ENCODE measurements around the gene TJAP1.

TJAP1 gene, protein sequence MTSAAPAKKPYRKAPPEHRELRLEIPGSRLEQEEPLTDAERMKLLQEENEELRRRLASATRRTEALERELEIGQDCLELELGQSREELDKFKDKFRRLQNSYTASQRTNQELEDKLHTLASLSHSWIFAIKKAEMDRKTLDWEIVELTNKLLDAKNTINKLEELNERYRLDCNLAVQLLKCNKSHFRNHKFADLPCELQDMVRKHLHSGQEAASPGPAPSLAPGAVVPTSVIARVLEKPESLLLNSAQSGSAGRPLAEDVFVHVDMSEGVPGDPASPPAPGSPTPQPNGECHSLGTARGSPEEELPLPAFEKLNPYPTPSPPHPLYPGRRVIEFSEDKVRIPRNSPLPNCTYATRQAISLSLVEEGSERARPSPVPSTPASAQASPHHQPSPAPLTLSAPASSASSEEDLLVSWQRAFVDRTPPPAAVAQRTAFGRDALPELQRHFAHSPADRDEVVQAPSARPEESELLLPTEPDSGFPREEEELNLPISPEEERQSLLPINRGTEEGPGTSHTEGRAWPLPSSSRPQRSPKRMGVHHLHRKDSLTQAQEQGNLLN

DNA sequence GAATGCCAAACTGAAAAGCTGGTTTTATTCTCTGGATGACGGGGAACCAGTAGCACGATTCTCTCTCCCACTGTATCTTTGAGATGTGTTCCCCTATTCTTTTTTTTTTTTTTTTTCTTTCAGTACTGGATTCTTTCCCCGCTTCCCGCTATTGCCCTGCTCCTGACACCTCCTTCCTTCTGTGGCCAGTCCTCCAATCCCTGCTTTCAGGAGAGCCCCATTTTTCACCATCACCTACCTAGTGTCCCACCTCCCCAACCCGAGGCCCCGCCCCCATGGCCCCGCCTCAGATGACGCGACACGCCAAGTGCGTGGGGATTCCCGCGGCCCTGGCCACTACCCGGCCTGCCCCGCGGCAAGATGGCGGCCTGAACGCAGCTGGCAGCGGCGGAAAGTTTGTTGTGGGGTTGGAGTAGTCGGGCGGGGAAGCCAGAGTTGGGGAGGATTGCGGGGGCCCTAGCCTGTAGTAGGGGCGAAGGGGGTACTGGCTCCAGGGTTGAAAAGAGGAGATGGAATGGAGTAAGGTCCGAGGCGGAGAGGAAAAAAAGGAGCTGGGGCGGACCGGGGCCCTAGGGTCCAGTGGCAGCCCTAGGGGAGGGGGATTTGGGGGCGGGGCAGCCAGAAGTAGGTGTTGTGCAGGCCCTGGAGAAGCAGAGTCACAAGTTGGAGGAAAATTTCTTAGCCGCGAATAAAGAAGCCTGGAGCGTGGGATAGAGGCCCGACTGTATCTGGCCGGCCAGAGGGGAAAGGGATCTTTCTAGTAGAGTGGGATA lies at the start of gene TJAP1:
TJAP1 (plus strand) TSS at position 336 of the 773 bp plus-strand sequence. CDS start 21,432 bp downstream, outside the sequence.
- DNase-seq = peak; percentile 92

GRCh38 chr6:43428112-43428570 lies 49.2 kb upstream of the TJAP1 start:
- peak; percentile 45 for DNase-seq

- no peak for DNase-seq
Observed at GRCh38 chr6:43428874-43429273, 48.5 kb upstream of the TJAP1 start.

DNA sequence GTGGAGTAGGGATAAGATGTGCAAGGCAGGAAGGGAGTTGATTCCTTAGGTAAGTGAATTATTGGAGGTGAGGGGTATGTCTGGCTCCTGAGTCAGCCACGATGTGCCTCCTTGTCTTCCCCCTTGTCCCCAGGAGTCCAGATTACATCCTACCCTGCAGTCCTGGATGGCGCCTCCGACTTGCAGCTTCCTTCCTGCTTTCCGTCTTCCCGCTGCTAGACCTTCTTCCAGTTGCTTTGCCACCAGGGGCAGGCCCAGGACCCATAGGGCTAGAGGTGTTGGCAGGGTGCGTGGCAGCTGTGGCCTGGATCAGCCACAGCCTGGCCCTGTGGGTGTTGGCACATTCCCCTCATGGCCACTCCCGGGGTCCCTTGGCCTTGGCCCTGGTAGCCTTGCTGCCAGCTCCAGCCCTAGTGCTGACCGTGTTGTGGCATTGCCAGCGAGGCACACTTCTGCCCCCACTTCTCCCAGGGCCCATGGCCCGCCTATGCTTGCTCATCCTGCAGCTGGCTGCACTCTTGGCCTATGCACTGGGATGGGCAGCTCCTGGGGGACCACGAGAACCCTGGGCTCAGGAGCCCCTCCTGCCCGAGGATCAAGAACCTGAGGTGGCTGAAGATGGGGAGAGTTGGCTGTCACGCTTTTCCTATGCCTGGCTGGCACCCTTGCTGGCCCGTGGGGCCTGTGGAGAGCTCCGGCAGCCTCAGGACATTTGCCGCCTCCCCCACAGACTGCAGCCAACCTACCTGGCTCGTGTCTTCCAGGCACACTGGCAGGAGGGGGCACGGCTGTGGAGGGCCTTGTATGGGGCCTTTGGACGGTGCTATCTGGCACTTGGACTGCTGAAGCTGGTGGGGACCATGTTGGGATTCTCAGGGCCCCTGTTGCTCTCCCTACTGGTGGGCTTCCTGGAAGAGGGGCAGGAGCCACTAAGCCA lies 45.1 kb upstream of the TJAP1 start:
- DNase-seq = no peak

DNA sequence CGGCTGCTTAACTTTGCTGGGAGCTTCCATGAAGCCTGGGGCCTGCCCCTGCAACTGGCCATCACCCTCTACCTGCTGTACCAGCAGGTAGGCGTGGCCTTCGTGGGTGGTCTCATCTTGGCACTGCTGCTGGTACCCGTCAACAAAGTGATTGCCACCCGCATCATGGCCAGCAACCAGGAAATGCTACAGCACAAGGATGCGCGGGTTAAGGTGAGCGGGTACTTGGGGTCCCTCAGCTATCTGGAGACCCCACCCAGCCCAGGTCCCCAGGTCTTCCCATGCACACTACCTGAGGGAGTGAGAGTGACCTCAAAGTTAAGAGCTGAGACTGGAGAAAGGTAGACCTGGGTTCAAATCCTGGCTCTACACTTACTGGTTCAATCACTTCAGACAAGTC lies 44.2 kb upstream of the TJAP1 start:
- DNase-seq = no peak

- no peak for DNase-seq
Observed at GRCh38 chr6:43434001-43434840, 43.1 kb upstream of the TJAP1 start.

DNA sequence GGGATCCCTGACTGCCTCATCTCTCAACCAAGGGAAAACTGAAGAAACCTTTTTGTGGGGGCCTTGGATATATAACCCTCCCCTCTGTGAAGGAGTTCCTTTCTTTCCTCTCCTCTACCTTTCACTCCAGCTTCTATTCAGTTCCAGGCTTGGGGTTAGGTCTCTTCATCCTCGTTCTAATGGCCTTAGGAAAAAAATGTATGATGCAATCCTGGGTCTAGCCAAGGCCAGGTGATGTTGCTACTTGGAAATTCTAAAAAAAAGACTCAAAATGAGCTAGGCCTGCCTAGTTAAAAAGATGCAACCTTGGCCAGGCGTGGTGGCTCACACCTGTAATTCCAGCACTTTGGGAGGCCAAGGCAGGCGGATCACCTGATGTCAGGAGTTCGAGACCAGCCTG lies 42.4 kb upstream of the TJAP1 start:
- no peak for DNase-seq

DNA sequence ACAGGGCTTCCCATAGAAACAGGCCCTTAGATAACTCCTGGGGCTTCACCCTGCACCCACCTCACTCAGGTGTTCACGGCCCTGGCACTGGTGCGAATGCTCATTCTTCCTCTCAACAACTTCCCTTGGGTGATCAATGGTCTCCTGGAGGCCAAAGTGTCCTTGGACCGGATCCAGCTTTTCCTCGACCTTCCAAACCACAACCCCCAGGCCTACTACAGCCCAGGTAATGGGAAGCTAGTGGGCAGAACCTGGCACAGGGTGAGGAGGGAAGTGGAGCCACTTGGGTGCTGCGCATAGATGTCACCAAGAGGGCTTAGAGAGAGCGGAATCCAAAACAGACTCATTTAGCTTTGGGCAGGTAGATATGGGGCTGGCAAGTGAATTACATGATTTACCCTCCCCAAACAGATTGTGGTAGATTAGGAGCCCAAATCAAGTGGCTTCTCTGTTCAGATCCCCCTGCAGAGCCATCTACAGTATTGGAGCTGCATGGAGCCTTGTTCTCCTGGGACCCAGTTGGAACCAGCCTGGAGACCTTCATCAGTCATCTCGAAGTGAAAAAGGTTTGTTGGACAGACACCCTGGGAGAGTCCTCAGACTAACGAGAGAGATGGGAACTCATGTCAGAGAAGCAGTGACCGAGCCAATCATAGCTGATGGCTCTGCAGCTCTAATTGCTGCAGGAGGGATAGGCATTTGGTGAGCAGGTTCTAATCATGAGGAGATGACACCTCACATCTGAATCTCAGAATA lies 41.5 kb upstream of the TJAP1 start:
- no peak for DNase-seq

GRCh38 chr6:43436577-43437282 lies 40.6 kb upstream of the TJAP1 start:
- DNase-seq = no peak

- DNase-seq = no peak
Observed at GRCh38 chr6:43437700-43438099, 39.7 kb upstream of the TJAP1 start.

DNA sequence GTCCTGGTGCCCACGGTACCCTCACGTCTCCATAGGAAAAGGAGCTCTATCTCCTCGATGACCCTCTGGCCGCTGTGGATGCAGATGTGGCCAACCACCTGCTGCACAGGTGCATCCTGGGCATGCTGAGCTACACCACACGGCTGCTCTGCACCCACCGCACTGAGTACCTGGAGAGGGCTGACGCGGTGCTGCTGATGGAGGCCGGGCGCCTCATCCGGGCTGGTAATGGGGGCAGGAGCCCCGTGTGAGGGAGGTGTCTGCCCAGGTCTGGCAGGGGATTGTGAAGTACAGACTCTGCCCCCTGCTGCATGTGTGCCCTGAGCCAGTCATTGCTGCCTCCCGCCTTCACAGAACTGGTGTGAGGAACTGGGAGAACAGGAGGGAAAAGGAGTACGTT lies 34.4 kb upstream of the TJAP1 start:
- DNase-seq = no peak

- DNase-seq = no peak
Observed at GRCh38 chr6:43444036-43444435, 33.3 kb upstream of the TJAP1 start.

DNA sequence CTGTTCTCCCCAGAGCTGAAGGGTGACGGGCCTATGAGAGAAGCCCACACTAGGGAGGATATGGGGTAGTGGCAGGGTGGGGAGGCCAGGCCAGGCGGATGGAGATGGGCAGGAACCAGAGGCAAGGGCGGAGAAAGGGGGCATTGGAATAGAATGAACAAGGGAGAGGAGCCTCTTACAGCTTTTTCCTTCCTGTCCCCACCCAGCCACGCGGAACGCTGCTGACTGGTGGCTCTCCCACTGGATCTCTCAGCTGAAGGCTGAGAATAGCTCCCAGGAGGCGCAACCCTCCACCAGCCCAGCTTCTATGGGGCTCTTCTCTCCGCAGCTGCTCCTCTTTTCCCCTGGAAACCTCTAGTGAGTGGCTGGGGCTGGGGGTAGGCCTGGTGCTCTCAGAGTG lies 32.8 kb upstream of the TJAP1 start:
- no peak for DNase-seq

GRCh38 chr6:43445576-43445975 lies 31.8 kb upstream of the TJAP1 start:
- no peak for DNase-seq

GRCh38 chr6:43447604-43448003 lies 29.8 kb upstream of the TJAP1 start:
- no peak for DNase-seq

DNA sequence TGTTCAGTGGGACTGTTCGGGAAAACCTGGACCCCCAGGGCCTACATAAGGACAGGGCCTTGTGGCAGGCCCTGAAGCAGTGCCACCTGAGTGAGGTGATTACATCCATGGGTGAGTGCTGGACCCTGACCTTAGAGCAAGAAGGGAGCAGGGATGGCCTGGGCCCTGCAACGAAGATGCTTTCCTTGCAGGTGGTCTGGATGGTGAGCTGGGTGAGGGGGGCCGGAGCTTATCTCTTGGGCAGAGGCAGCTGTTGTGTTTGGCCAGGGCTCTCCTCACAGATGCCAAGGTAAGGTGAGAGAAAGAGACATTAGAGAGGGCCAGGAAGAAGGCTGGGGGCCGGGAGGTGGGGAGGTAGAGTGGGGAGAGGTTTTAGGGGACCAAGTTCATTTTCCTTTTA lies 28.5 kb upstream of the TJAP1 start:
- DNase-seq = no peak

- no peak for DNase-seq
Observed at GRCh38 chr6:43450699-43451131, 26.7 kb upstream of the TJAP1 start.

DNA sequence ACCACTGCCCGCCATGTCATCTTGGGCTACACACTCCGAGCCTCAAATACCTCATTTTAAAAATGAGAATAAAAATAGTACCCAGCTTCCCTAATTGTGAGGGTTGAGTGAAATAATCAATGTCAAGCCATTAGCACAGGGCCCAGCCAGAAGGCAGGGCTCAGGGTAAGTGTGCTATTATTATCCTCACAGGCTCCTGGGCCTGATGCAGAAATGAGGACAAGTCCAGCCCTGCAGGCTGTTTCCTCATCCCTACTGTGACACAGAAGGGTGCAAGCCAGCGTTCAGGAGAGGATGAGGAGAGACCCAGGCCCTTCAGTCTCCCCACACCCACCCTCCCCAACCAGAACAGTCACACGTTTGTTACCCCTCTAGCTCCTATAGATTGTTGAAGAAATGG lies 26.0 kb upstream of the TJAP1 start:
- no peak for DNase-seq

DNA sequence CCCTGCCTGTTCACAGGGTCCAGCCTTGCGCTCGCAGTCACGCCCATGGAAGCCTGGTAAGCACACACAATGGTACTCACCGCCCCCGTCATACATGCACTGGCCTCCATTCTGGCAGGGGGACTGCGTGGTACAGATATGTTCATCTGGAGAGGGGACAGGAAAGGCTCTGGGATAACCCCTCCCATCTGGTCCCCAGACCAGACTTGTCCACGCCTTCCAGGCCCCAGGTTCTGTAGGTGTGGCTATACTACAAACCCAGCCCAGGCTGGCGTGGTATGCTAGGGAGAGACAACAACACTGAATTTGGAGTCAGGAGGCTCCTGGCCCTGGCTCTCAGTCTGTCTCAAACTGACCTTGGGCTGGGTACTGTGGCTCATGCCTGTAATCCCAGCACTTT lies 25.4 kb upstream of the TJAP1 start:
- no peak for DNase-seq

DNA sequence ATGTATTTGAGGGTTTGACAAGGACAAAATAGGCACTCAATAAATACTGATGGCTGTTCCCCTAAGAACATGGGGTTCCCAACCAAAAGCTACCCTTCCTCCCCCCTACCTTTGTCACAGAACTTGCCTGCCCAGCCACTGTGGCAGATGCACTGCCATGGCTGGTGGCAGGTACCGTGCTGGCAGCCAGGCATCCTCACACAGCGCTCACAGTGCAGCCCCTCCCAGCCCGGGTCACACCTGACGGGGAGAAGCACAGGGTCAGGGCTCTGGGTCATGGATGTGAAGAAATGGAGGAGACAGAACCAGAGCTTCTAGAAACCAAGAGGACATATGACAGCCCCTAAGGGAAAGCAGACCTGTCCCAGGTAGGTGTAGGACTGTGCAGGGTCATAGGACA lies 24.5 kb upstream of the TJAP1 start:
- no peak for DNase-seq

All from DMS79 (cell line).